Measurements from ENCODE around the gene OTX2.

- TF ChIP-seq POLR2AphosphoS5 (IDR thresholded peaks at IDR 0.05; ENCODE audit: low read depth, low read length) (no peak), IRF3 (IDR thresholded peaks at IDR 0.05; ENCODE audit: low read depth, low read length) (no peak), TEAD4 (IDR thresholded peaks at IDR 0.05; ENCODE audit: borderline replicate concordance, insufficient read depth) (no peak), TAF1 (IDR thresholded peaks at IDR 0.05; ENCODE audit: borderline replicate concordance, low read depth, low read length) (no peak), CTCF (IDR thresholded peaks at IDR 0.05) (no peak), USF1 (IDR thresholded peaks at IDR 0.05; ENCODE audit: borderline replicate concordance, low read depth) (no peak), EZH2phosphoT487 (IDR thresholded peaks at IDR 0.05; ENCODE audit: borderline replicate concordance, low read depth) (no peak), MXI1 (IDR thresholded peaks at IDR 0.05; ENCODE audit: low read depth, low read length) (no peak), RFX5 (IDR thresholded peaks at IDR 0.05; ENCODE audit: low read length) (no peak), YY1 (IDR thresholded peaks at IDR 0.05; ENCODE audit: low read depth) (no peak)
Measured at GRCh38 chr14:56796259-56796658, 14.0 kb downstream of the OTX2 start.
